Activated naive CD4-positive, alpha-beta T cell treated with anti-CD3 and anti-CD28 coated beads, Interleukin-2, amount 50 U/mL, for 16 hours (primary cell): ENCODE measurements around the gene KMT2E.
A peak's percentile ranks its signal among the peaks of the same experiment; 100 is the strongest.
"Not testable (repeated sequence)": the region's sequence is repeated elsewhere in the genome, so short reads cannot be mapped to it uniquely, and the experiment has no call there.

Experiments
- DNase-seq: peaks from one replicate; pipeline ENCODE4 v3.0.0-alpha.2; 2020

The KMT2E gene

GRCh38 chr7:104983578-104984539 is 30.1 kb upstream of the KMT2E start:
- DNase-seq = peak; percentile 84

GRCh38 chr7:104984585-104985258 is 29.3 kb upstream of the KMT2E start:
- no peak for DNase-seq

- DNase-seq = no peak
Observed at GRCh38 chr7:104985259-104985617, 28.8 kb upstream of the KMT2E start.

- DNase-seq = no peak
Observed at GRCh38 chr7:104986628-104987259, 27.3 kb upstream of the KMT2E start.

- DNase-seq = not testable (repeated sequence)
Observed at GRCh38 chr7:104987403-104987802, 26.6 kb upstream of the KMT2E start.

- no peak for DNase-seq
Observed at GRCh38 chr7:104990983-104991382, 23.0 kb upstream of the KMT2E start.

GRCh38 chr7:104992306-104992705 is 21.7 kb upstream of the KMT2E start:
- no peak for DNase-seq

GRCh38 chr7:104993217-104993862 is 20.7 kb upstream of the KMT2E start:
- DNase-seq = no peak

- no peak for DNase-seq
Observed at GRCh38 chr7:104998040-104998752, 15.8 kb upstream of the KMT2E start.

GRCh38 chr7:105000200-105000599 is 13.8 kb upstream of the KMT2E start:
- DNase-seq = no peak

- DNase-seq = no peak
Observed at GRCh38 chr7:105000927-105001336, 13.1 kb upstream of the KMT2E start.

- no peak for DNase-seq
Observed at GRCh38 chr7:105001652-105002184, 12.3 kb upstream of the KMT2E start.

- DNase-seq = peak; percentile 47
Observed at GRCh38 chr7:105003275-105003674, 10.7 kb upstream of the KMT2E start.

GRCh38 chr7:105003872-105004510 is 10.0 kb upstream of the KMT2E start:
- DNase-seq = no peak

GRCh38 chr7:105005006-105005405 is 9.0 kb upstream of the KMT2E start:
- not testable (repeated sequence) for DNase-seq

- not testable (repeated sequence) for DNase-seq
Observed at GRCh38 chr7:105005486-105005885, 8.5 kb upstream of the KMT2E start.

GRCh38 chr7:105006367-105007136 is 7.5 kb upstream of the KMT2E start:
- DNase-seq = no peak

- no peak for DNase-seq
Observed at GRCh38 chr7:105007298-105007697, 6.7 kb upstream of the KMT2E start.

- no peak for DNase-seq
Observed at GRCh38 chr7:105009667-105010503, 4.1 kb upstream of the KMT2E start.
